HT-29 (cell line): ENCODE results near the gene EDDM13. TPM values are rescaled to one million over a fixed set of nuclear protein-coding genes. Genes with fewer than 3 reads are reported as not detected.
"Not testable (repeated sequence)": the region's sequence is repeated elsewhere in the genome, so short reads cannot be mapped to it uniquely, and the experiment has no call there.

Experiments
- DNase-seq: peaks from one replicate; pipeline ENCODE4 v3.0.0-alpha.2; 2015; ENCODE audit warnings: low spot score
- total RNA-seq: library from RNA; depleted of rRNA; stranded (reverse); fragments of >200 nt; shearing (Covaris generic); gene quantifications from 2 replicates; pipeline ENCODE4 v1.2.3, GENCODE V29; 2014; rRNA removed

EDDM13 gene
- total RNA-seq = not detected in 2 replicates

GRCh38 chr19:56272161-56272798 lies at the start of gene EDDM13:
Gene EDDM13, plus strand, starts transcription at chr19:56272748. Its CDS starts 87 bp downstream, at chr19:56272835.
- DNase-seq = no peak

DNA sequence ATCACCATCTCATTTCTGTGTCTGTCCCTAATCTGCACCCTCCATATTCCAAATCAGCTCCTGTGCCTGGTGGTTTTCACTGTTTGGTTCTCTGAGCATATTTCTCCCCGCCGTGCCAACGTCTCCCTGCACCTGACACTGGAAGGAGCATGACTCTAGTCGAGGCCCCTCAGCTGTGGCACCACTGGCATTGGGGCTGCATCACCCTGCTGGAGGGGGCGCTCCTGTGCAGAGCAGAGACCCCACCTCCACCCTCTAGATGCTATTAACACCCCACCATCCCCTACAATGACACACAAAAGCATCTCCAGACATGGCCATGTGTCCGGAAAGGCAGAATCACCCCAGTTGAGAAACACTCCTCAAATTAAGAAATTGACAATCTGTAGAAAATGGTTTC lies 49.6 kb upstream of the EDDM13 start:
- DNase-seq = no peak

- no peak for DNase-seq
Measured at GRCh38 chr19:56223481-56223880, 49.1 kb upstream of the EDDM13 start.

- DNase-seq = no peak
Measured at GRCh38 chr19:56245121-56245740, 27.3 kb upstream of the EDDM13 start.

DNA sequence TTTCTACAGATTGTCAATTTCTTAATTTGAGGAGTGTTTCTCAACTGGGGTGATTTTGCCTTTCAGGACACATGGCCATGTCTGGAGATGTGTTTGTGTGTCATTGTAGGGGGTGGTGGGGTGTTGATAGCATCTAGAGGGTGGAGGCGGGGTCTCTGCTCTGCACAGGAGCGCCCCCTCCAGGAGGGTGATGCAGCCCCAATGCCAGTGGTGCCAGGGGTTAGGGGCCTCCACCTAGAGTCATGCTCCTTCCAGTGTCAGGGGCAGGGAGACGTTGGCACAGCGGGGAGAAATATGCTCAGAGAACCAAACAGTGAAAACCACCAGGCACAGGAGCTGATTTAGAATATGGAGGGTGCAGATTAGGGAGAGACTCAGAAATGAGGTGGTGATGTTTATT lies 26.8 kb upstream of the EDDM13 start:
- not testable (repeated sequence) for DNase-seq

GRCh38 chr19:56248736-56249338 lies 23.7 kb upstream of the EDDM13 start:
- not testable (repeated sequence) for DNase-seq

GRCh38 chr19:56252699-56253422 lies 19.7 kb upstream of the EDDM13 start:
- DNase-seq = peak; percentile 72

DNA sequence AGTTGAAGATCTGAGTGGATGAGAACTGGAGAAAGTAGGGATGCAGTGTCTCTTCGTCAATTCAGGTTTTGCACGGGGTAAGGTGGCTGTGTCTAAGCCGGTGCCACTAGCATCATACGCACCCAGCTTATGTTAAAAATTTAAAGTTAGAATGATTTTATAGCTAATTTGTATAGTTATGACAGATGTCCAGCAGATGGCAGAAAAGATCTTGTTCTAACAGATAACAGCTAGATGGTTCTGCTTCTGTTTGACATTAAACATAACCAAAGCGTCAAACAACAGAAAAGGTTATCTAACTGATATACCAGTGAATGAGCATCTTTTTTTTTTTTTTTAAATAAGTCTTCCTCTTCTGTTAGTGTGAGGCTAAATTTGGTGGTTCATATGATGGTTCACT lies 18.8 kb upstream of the EDDM13 start:
- peak; percentile 76 for DNase-seq

- DNase-seq = no peak
Measured at GRCh38 chr19:56258272-56258671, 14.3 kb upstream of the EDDM13 start.

- DNase-seq = no peak
Measured at GRCh38 chr19:56261145-56261544, 11.4 kb upstream of the EDDM13 start.

DNA sequence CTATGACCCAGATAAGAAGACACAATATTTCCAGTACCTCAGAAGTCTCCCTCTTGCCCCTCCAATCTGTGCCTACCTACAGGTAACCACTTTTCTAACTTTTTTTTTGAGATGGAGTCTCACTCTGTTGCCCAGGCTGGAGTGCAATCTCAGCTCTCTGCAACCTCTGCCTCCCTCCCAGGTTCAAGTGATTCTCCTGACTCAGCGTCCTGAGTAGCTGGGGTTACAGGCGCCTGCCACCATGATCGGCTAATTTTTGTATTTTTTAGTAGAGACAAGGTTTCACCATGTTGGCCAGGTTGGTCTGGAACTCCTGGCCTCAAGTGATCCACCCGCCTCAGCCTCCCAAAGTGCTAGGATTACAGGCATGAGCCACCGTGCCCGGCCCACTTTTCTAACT lies 10.6 kb upstream of the EDDM13 start:
- DNase-seq = not testable (repeated sequence)

DNA sequence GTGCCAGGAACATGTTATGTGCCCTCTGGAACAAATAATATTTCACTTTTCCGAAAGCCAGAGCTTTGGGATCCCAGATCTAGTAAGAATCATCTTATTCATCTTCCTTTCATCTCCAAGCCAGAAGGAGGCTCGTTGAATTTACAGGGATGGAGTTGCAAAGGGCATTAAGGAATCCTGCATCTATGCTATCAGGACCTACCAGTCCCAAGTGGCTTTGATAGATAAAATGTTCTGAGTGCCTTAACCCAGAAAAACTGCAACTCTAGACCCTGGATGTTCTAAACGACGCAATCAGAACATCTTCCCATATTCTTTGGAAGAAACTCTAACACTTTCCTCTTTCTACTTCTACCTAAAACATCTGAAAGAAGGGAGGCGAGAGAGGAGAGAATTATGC lies 9.2 kb upstream of the EDDM13 start:
- DNase-seq = no peak

DNA sequence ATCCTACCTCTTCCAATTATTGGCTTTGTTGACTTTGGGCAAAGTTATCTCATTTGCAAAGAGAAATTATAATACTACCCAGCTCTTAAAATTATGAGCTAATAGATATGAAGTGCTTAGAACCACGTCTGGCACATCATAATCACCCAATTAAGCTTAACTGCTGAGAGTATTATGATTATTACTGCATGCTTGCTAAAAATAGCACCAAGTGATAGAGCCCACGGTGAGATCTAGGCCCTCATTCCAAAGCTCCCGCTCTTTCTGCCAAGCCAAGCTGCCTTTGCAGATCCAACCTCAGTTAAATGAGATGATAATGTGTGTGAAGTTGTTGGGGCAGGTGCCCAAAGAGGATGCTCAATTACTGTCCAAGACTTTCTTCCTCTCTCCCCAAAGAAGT lies 6.5 kb upstream of the EDDM13 start:
- DNase-seq = no peak

- DNase-seq = no peak
Measured at GRCh38 chr19:56269348-56269747, 3.2 kb upstream of the EDDM13 start.

DNA sequence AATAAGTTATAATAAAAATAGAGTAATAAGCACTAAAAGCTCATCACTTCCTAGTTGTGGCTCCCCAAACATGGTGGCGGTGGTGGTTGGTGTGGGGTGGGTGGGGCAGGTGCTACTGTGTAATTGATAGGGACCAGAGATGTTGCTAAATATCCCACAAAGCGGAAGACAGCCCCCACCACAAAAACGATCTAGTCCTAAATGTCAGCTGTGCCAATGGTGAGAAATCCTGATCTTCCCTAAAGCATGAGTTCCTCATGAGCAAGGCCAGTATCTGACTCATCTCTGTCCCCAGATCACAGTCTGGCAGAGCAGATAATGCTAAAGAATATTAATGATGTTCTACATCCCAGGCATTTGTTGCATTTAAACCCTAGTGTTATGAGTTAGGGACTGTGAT lies 1.9 kb upstream of the EDDM13 start:
- no peak for DNase-seq

- no peak for DNase-seq
Measured at GRCh38 chr19:56271151-56271550, 1.4 kb upstream of the EDDM13 start.

GRCh38 chr19:56273563-56274117 lies 1.1 kb downstream of the EDDM13 start:
- DNase-seq = no peak

DNA sequence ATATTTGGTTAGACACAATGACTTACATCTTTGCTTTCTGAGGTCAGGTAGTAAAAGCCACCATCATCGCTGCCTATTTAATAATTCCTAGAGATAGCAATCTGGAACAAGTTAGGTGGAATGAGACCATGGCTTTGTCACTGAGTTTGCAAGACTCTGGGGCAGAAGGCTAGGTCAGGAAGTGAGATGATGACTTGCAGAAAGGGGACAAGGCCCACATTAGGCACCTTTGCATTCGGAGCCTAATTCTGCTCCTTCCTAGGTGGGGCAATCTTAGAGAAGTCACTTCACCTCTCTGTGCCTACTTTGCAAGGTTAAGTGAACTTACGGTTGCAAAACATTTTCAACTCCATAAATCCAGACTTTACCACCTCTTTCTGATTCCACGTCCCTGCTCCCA lies 10.3 kb downstream of the EDDM13 start:
- no peak for DNase-seq

DNA sequence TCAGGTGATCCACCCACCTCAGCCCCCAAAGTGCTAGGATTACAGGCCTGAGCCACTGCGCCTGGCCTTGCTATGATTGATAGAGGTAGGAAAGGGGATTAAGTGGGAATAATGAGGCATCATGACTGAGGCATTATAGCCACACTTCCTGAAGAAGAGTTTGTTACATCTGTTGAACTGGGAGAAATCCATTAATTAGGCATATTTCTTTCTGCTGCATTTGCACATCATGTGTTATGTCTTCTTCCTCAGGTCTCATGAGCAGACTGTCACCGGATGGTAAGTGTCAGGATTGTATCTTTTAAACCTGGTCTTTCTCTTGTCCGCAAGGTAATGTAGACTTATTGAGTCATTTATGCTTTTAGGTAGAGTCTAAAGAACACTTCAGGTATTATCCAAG lies 12.2 kb downstream of the EDDM13 start:
- no peak for DNase-seq

GRCh38 chr19:56290104-56290503 lies 17.6 kb downstream of the EDDM13 start:
- no peak for DNase-seq

DNA sequence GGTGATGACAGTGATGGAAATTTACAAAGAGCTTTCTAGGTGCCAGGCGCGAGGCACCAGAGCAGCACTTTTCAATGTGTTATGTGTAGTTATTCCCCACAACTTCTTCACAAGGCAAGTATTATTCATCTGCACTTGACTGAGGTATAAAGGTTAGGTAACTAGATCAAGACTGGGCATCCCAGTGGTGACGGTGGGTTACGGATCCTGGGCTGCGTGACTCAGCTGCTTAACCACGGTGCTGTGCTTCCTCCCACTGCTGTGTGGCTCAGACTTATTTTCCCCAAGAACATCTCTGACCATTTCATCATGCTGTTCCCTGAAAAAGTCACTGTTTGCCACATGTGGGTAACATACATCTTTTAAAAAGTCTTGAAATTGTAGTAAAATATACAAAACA lies 19.3 kb downstream of the EDDM13 start:
- DNase-seq = no peak

- DNase-seq = no peak
Measured at GRCh38 chr19:56294549-56294948, 22.0 kb downstream of the EDDM13 start.
